HG03432 (cell line): ENCODE results near the gene TEPSIN.

Experiments
- ATAC-seq: cut with Tn5 transposase; IDR thresholded peaks from one replicate; pipeline ENCODE4 v1.9.1; 2021; ENCODE audit warnings: mild to moderate bottlenecking, moderate library complexity; ENCODE audit not compliant: unreplicated experiment

Gene TEPSIN

GRCh38 chr17:81199482-81199830, 39.4 kb downstream of the TEPSIN start:
- no peak for ATAC-seq

GRCh38 chr17:81198826-81199481, 39.9 kb downstream of the TEPSIN start:
- no peak for ATAC-seq

- no peak for ATAC-seq
These were observed 40.9 kb downstream of the TEPSIN start for GRCh38 chr17:81197831-81198490.

- ATAC-seq = no peak
These were observed 41.5 kb downstream of the TEPSIN start for GRCh38 chr17:81197409-81197795.

DNA sequence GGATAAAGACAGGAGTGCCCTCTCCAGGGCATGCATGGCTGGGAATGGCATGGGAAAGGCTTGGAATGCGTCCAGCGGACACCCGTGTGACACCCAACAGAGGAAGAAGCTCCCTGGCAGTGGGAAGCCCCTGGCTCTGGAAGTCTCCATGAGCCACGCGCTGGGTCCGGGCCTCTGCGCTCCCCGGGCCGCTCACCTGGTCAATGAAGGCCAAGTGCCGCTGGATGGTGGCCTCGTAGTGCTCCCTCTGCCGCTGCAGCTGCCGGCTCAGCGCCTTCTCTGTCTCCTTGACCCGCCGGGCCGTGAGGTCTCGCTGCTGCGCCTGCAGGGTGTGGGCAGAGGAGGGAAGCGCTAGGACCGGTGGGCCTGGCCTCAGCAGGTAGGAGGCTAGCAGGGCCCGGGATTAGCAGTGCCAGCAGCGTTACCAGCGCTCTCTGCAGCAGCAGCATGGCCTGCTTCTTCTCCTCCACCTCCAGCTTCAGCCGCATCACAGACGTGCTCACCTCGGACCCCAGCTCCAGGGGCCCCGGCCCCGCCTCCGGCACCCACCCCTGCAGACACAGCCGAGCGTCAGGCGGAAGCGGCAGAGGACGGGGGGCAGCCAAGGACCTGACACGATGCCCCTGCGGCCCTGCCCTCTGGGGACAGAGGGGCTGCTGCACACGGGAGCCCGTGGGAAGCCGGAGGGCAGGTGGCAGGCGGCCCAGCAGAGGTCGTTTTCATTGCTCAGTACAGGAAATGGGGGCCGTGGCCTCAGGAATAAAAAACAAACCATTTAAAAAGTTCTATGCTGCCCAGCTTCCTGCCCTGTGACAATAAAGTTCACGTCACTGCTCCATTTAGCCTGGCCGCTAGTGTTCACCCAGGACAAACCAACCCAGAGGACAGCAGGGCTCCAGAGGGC, 42.1 kb downstream of the TEPSIN start:
- ATAC-seq = no peak

GRCh38 chr17:81195941-81196495, 42.8 kb downstream of the TEPSIN start:
- ATAC-seq = no peak

DNA sequence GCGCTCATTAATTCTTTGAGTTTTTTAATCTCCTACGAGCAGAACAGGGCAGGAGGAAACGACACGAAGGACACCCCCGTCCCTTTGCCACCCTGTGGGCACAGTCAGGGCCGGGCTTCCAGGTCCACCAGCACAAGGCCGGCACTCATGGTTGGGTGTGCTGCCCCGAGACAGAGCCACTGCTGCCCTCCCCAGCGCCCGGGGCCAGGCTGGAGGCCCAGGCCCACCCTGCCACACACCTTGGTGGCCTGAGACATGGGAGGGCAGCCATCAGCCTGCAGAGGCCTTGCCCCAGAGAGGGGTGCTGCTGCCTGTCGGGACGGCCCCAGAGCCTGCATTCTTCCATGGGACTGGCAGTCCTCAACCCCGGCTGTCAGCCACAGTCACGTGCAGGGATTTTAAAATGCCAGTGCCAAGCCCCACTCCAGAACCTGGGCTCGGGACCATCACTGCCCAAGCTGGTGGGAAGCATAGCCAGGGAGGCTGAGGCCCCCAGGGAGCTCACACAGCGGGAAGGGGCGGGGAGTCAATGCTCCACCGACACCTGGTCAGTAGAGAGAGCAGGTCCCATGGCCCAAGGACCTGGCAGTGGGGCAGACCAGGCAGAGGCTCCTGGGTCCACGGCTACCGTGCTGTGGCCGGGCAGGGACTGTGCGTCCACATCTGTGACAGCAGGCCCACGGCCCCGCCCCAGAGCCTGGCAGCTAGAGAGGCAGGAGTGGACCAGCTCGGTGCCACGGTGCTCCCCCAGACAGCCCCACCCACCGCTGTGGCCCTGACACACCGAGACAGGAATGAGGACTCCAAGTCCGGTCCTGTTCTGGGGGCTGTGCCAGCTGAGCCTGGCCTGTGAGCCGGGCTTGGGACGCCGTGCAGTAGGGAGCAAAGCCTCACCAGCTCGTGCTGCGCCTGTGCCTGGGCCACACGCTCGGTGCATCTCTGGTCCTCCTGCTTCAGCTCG, 43.6 kb downstream of the TEPSIN start:
- no peak for ATAC-seq

DNA sequence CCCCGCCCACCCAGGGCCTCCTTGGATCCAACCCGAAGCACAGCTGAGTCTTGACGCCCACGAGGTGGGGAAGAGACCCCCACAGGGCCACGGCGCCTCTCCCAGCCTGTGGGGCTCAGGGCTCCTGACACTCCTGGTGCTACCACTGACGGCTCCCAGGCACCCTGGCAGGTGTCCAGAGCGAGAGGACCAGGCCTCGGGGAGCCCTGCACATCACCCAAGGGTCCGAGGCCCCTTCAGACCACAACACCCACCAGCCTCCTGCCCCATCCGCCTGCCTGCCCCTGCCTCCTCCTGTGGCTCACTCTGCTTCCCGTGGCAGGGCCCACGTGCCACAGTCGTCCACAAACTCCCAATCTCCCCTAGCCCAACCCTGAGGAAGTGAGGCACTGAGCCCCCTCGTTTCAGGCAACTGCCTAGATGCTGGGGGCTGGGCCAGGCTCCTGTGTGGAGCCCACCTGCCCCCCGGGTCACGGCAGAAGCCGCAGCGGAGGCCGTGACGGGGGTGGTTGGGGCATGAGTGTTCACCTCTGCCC, 44.6 kb downstream of the TEPSIN start:
- no peak for ATAC-seq

DNA sequence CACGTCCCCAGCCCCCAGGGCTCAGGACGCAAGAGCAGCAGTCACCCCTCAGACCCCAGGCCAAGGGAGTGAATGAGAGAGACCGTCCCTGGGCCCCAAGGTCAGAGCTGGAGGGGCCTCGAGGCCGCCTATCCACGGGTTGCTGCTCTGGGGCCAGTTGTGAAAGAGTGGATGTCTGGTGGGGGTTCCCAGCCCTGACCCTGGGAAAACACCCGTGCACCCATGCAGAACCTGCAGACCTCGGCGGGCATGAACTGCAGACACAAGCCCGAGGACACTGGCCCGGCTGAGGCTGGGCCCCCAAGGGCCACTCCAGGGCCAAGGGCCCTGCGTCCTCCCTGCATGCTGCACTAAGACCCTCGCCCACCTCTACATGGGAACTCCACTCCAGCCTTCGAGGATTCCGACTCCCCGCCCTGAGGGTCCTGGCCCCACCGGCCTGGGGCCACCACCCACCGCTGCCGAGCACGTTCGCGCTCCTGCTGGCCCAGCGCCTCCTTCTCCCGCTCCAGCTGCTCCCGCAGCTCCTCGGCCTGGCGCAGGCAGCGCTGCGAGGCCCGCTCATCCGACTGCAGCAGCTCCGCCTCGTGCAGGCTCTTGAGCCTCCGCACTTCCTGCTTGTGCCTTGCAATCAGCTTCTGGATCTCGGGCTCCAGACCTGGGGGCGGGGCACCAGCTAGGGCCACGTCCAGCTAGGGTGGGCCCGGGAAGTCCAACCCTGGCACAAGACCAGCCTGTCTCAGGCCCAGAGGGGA, 45.2 kb downstream of the TEPSIN start:
- ATAC-seq = no peak

GRCh38 chr17:81193051-81193410, 45.8 kb downstream of the TEPSIN start:
- ATAC-seq = no peak

- ATAC-seq = no peak
These were observed 46.3 kb downstream of the TEPSIN start for GRCh38 chr17:81192386-81193050.

DNA sequence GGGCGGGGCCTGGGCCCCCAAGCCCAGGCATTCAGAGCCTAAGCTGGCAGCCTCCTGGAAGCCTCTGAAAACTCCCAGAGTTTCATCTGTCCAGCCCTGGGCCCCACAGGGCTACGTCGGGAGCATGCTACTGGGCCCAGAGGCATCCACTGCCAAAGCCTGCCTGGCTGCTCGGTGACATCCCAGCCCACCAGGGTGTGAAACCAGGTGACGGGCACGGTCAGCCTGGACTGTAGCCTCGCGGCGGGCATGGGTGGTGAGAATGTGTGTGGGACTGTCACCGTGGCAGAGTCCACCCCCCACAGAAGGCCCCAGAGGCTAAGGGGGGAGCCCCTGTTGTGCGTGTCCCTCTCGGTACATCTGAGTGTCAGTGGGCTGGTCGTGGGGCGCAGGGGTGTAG, 47.2 kb downstream of the TEPSIN start:
- no peak for ATAC-seq

- no peak for ATAC-seq
These were observed 47.7 kb downstream of the TEPSIN start for GRCh38 chr17:81191116-81191515.

DNA sequence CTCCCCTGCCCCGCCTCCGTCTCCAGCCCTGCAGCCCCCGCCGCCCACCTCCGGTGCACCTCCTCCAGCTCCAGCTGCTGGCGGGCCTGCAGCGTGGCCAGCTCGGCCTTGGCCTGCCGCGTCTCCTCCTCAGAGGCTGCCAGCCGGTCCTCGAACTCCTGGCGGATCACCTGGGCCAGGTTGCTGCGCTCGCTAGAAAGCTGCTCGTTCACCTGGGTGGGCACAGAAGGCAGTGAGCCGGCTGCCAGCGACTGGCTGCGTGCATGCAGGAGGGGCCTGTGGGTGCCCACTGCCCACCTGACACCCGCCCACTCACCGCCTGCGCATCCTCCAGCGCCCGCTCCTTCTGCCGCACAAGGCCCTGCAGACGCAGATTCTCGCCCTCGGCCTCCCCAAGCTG, 48.3 kb downstream of the TEPSIN start:
- ATAC-seq = no peak

GRCh38 chr17:81189670-81190530, 49.0 kb downstream of the TEPSIN start:
- no peak for ATAC-seq

- ATAC-seq = no peak
These were observed 49.8 kb downstream of the TEPSIN start for GRCh38 chr17:81189016-81189415.

GRCh38 chr17:81188491-81188840, 50.4 kb downstream of the TEPSIN start:
- ATAC-seq = no peak
